Kidney epithelial cell (primary cell): ENCODE data around the gene BAHCC1. TPM values are rescaled to one million over a fixed set of nuclear protein-coding genes. Genes with fewer than 3 reads are reported as not detected.

Source experiments
- DNase-seq: peaks from one replicate; pipeline ENCODE4 v3.0.0-alpha.2; 2010; ENCODE audit warnings: low read depth
- H3K27me3 ChIP-seq: 2 replicates; pipeline ENCODE4 v1.6.0; 2011; ENCODE audit warnings: low read length; ENCODE audit not compliant: control insufficient read depth, insufficient read depth
- H3K36me3 ChIP-seq: 2 replicates; pipeline ENCODE4 v1.5.1; 2011; ENCODE audit warnings: low read length; ENCODE audit not compliant: control insufficient read depth, insufficient read depth
- H3K4me3 ChIP-seq: 2 replicates; pipeline ENCODE4 v1.5.1; 2011; ENCODE audit warnings: low read depth, mild to moderate bottlenecking, control low read depth, low read length
- total RNA-seq: library from RNA; depleted of rRNA; stranded (reverse); fragments of >200 nt; gene quantifications from 2 replicates; pipeline ENCODE4 v1.2.3, GENCODE V29; 2015
- TF ChIP-seq, protein P1 (sequence below): IDR thresholded peaks from 2 replicates; pipeline ENCODE4 v1.5.1; 2011; ENCODE audit warnings: mild to moderate bottlenecking, moderate library complexity, low read length, control low read depth, inconsistent platforms; ENCODE audit not compliant: insufficient read depth, poor library complexity, severe bottlenecking

The BAHCC1 gene
- total RNA-seq, 1 donor from 2014 or later, result 6.6 TPM

DNA sequence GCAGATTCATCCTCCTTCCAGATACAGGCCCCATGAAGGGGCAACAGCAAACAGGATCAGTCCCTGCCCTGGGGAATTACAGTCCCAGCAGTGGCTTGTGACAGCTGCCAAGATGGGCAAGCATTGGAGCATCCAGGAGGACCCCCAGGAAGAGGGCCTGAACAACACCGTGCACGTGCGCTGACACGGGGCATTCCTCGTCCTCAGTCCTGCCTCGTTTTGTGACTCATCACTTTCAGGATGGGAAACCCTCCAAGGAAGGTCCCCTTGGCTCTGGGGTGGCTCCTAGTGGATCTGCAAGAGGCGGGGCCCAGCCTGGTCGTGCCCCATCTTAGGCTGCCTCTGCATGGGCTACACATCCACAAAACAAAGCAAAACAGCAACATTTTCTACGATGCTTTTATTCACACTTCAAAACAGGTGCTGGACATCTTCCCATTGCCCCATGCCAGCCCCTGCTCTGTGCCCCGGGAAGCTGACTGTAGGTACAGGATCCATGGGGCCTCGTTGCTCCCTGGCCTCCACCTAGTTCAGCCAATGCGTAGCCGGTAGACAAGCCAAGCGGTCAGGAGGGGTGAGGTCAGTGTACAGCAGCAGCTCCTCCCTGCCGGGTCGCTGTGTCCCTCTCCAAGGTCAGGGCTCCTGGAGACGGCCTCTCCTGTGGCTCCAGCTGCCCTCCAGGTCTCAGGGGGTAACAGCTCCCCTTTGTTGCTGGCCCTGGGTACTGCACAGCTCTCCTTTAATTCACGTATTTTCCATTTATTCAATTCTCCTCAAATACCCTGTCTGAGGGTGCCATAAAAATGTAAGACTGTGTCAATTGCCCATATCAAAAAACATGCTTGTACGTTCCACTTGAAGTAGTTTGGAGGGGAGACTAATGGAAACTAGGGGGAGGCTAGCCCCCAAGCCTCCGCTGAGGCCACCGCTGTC lies 85.1 kb downstream of the BAHCC1 start:
- TF ChIP-seq, protein P1, sequence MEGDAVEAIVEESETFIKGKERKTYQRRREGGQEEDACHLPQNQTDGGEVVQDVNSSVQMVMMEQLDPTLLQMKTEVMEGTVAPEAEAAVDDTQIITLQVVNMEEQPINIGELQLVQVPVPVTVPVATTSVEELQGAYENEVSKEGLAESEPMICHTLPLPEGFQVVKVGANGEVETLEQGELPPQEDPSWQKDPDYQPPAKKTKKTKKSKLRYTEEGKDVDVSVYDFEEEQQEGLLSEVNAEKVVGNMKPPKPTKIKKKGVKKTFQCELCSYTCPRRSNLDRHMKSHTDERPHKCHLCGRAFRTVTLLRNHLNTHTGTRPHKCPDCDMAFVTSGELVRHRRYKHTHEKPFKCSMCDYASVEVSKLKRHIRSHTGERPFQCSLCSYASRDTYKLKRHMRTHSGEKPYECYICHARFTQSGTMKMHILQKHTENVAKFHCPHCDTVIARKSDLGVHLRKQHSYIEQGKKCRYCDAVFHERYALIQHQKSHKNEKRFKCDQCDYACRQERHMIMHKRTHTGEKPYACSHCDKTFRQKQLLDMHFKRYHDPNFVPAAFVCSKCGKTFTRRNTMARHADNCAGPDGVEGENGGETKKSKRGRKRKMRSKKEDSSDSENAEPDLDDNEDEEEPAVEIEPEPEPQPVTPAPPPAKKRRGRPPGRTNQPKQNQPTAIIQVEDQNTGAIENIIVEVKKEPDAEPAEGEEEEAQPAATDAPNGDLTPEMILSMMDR, result peak; percentile 1
- Histone ChIP-seq H3K36me3 (no peaks in the 10 kb centered on the region), H3K27me3 (peaks cover 6% of the 10 kb centered on the region), H3K4me3 (no peak overlapping the region)
- no peak for DNase-seq

GRCh38 chr17:81481073-81481799 lies 86.0 kb downstream of the BAHCC1 start:
- no peak for DNase-seq
- H3K4me3 ChIP-seq, result peak overlapping the region; percentile 41
- H3K36me3 ChIP-seq, result no peaks in the 10 kb centered on the region
- TF ChIP-seq, protein P1, result no peak
- H3K27me3 ChIP-seq, result peaks cover 6% of the 10 kb centered on the region

DNA sequence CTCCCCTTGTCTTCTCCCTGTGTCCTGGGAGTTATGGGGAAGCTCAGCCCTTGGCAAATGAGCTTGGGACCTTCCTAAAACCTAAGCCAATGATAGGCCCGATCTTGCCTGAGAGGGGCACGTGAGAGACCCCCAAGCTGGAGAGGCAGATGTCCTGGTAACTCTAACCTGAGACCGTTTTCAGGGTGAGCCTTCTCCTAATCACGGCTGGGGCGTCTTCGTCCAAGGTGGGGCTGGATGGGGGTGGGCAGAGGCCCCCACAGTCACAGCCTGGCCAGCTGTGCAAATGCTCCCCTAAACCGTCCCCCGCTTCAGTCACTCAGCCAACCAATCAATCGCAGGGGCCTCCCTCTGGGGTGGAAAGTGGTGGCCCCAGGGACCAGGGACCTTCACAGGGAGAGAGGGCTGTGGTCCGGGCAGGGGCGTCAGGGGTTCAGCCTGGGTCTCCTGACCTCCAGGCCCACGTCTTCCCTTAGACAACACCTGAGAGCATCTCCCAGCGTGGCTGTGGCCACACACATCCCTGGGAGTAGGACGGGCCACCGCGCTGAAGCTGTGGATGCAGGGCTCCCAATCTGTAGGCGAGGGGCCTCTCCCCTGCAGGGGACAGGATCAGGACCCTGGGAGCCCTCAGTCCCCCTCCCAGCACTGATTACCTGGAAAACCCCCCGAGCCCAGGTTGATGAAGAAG lies 86.7 kb downstream of the BAHCC1 start:
- Histone ChIP-seq H3K4me3 (peak overlapping the region; percentile 41), H3K27me3 (peaks cover 6% of the 10 kb centered on the region), H3K36me3 (no peaks in the 10 kb centered on the region)
- TF ChIP-seq, protein P1, result no peak
- DNase-seq, result no peak

DNA sequence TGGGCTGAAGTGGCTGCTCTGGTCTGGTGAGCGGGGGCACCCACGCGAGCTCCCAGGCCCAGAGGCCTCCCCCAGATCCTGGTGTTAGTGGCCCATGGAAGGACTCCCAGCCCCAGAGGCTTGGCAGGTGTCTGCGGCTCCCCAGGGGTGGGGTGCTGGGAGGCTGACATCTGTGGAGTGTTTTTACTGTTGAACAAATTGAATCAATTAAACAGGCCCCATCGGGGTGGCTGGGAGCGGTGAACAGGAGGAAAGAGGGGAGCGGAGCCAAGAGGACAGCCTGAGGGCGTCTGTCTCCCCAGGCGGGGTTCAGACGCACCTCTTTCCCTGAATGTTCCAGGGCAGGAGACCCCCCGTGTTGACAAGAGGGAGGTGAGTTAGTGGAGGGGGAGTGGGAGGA lies 87.4 kb downstream of the BAHCC1 start:
- H3K27me3 ChIP-seq, result peaks cover 6% of the 10 kb centered on the region
- TF ChIP-seq, protein P1, result no peak
- no peak for DNase-seq
- no peaks in the 10 kb centered on the region for H3K36me3 ChIP-seq
- no peak overlapping the region for H3K4me3 ChIP-seq

DNA sequence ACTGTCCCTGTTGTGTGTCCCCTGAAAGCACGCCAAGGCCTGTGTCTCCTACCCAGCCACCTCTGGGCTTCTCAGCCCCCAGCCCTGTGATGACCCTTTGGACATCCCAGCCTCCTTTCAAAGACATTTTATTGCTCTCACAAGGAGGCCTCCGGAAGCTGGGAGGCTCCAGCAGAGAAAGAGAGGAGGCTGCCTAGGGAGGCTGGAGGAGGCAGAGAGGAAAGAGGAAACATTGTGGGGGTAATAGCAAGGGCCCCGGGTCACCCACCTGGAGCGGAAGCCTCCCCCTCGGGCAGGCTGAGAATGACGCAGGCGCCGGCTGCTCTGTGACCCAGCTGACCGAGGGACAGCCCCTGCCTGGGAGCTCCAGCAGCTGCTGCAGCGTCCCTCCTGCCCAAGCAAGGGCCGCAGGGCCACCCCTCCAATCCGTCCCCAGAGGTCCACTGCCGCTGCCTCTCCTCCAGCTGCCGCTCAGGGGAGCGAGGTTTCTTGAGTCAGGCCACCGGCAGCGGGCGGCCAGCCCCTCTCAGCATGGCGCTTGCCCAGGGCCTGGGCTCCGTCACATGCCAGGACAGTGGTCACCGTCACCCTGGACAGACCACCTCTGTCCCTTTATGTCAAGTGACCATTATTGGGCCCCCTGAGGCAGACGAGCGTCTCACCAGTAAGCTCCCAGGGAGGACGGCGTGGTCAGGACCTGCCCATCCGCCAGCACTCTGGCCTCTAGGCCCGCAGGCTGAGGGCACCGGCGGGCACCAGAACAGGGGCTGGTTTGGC lies 88.0 kb downstream of the BAHCC1 start:
- peaks cover 6% of the 10 kb centered on the region for H3K27me3 ChIP-seq
- H3K4me3 ChIP-seq, result no peak overlapping the region
- no peaks in the 10 kb centered on the region for H3K36me3 ChIP-seq
- TF ChIP-seq, protein P1, result no peak
- DNase-seq, result no peak
